Stomach (tissue), 4 donors: ENCODE data around the gene CEACAM16.

ENCODE experiments used
- CTCF ChIP-seq, 7 experiments: fragments of 450-650 bp in 4 of 7; fragments of 200-600 bp in 3 of 7; sonication (generic) in 3 of 7; IDR thresholded peaks; one replicate each; pipeline ENCODE4 v1.5.1; 2016 to 2019; ENCODE audit warnings: antibody characterized with exemption in 7 of 7, control low read depth in 2 of 7, mild to moderate bottlenecking in 1 of 7
- EP300 ChIP-seq: sonication (generic); formaldehyde crosslinking; IDR thresholded peaks from one replicate; pipeline ENCODE4 v1.6.1; 2017; ENCODE audit warnings: antibody characterized with exemption
- POLR2A ChIP-seq, 4 donors: fragments of 450-650 bp; IDR thresholded peaks; one replicate each; pipeline ENCODE4 v1.6.1; 2016; ENCODE audit warnings: antibody characterized with exemption in 4 of 4, control low read depth in 2 of 4, mild to moderate bottlenecking in 1 of 4, moderate library complexity in 1 of 4

GRCh38 chr19:44728178-44728577 lies 29.2 kb downstream of the CEACAM16 start:
- TF ChIP-seq CTCF (IDR thresholded peaks at IDR 0.05) = no peak
- TF ChIP-seq POLR2A (IDR thresholded peaks at IDR 0.05) = no peak
- no peak for TF ChIP-seq EP300
